HEK293T (cell line): ENCODE results near the gene RPS27L.

Experiments used
- CTCF ChIA-PET: fragments of 350-600 bp; formaldehyde crosslinking; extraction: SDS; loops from one replicate; lab custom pipeline; 2021; ENCODE audit warnings: antibody characterized with exemption, inconsistent platforms; lab: Yijun Ruan, JAX
- POLR2A ChIA-PET: fragments of 350-600 bp; formaldehyde crosslinking; extraction: SDS; loops from one replicate; lab custom pipeline; 2020; ENCODE audit warnings: antibody characterized with exemption, inconsistent platforms; lab: Yijun Ruan, JAX
- DNase-seq: peaks from one replicate; pipeline ENCODE4 v3.0.0; 2012; ENCODE audit warnings: mixed read lengths; ENCODE audit errors: extremely low spot score
- ARNT ChIP-seq: fragments of 450-650 bp; IDR thresholded peaks from 2 replicates; pipeline ENCODE4 v1.6.1; 2017; ENCODE audit warnings: mild to moderate bottlenecking
- BHLHE40 ChIP-seq: fragments of 450-650 bp; IDR thresholded peaks from 2 replicates; pipeline ENCODE4 v1.6.1; 2016; ENCODE audit warnings: mild to moderate bottlenecking, moderate library complexity, borderline replicate concordance
- CTBP1 ChIP-seq: fragments of 450-650 bp; IDR thresholded peaks from 2 replicates; pipeline ENCODE4 v1.6.1; 2016; ENCODE audit warnings: borderline replicate concordance
- ELF4 ChIP-seq: fragments of 450-650 bp; IDR thresholded peaks from 2 replicates; pipeline ENCODE4 v1.6.1; 2017; ENCODE audit warnings: antibody characterized with exemption
- FOXA1 ChIP-seq: fragments of 450-650 bp; IDR thresholded peaks from 2 replicates; pipeline ENCODE4 v1.6.1; 2016; ENCODE audit warnings: mild to moderate bottlenecking
- FOXK2 ChIP-seq: fragments of 450-650 bp; IDR thresholded peaks from 2 replicates; pipeline ENCODE4 v1.6.1; 2016; ENCODE audit warnings: mild to moderate bottlenecking
- FOXM1 ChIP-seq: fragments of 450-650 bp; IDR thresholded peaks from 2 replicates; pipeline ENCODE4 v1.6.1; 2017; ENCODE audit warnings: mild to moderate bottlenecking, borderline replicate concordance
- HDGF ChIP-seq: fragments of 450-650 bp; IDR thresholded peaks from 2 replicates; pipeline ENCODE4 v1.6.1; 2017; ENCODE audit warnings: antibody characterized with exemption, borderline replicate concordance
- L3MBTL2 ChIP-seq: fragments of 450-650 bp; conservative IDR thresholded peaks from 2 replicates; pipeline ENCODE4 v1.6.1; 2016; ENCODE audit warnings: mild to moderate bottlenecking
- LEF1 ChIP-seq: fragments of 450-650 bp; IDR thresholded peaks from 2 replicates; pipeline ENCODE4 v1.6.1; 2017; ENCODE audit warnings: mild to moderate bottlenecking, borderline replicate concordance
- NFRKB ChIP-seq: fragments of 450-650 bp; IDR thresholded peaks from 2 replicates; pipeline ENCODE4 v1.6.1; 2016; ENCODE audit warnings: mild to moderate bottlenecking, moderate library complexity
- PKNOX1 ChIP-seq: fragments of 450-650 bp; IDR thresholded peaks from 2 replicates; pipeline ENCODE4 v1.6.1; 2016
- SP1 ChIP-seq: fragments of 450-650 bp; IDR thresholded peaks from 2 replicates; pipeline ENCODE4 v1.6.1; 2017
- SUZ12 ChIP-seq: fragments of 450-650 bp; IDR thresholded peaks from 2 replicates; pipeline ENCODE4 v1.6.1; 2016; ENCODE audit warnings: mild to moderate bottlenecking
- TARDBP ChIP-seq: fragments of 450-650 bp; IDR thresholded peaks from 2 replicates; pipeline ENCODE4 v1.6.1; 2016
- ZNF384 ChIP-seq: fragments of 450-650 bp; IDR thresholded peaks from 2 replicates; pipeline ENCODE4 v1.6.1; 2016

RPS27L gene

DNA sequence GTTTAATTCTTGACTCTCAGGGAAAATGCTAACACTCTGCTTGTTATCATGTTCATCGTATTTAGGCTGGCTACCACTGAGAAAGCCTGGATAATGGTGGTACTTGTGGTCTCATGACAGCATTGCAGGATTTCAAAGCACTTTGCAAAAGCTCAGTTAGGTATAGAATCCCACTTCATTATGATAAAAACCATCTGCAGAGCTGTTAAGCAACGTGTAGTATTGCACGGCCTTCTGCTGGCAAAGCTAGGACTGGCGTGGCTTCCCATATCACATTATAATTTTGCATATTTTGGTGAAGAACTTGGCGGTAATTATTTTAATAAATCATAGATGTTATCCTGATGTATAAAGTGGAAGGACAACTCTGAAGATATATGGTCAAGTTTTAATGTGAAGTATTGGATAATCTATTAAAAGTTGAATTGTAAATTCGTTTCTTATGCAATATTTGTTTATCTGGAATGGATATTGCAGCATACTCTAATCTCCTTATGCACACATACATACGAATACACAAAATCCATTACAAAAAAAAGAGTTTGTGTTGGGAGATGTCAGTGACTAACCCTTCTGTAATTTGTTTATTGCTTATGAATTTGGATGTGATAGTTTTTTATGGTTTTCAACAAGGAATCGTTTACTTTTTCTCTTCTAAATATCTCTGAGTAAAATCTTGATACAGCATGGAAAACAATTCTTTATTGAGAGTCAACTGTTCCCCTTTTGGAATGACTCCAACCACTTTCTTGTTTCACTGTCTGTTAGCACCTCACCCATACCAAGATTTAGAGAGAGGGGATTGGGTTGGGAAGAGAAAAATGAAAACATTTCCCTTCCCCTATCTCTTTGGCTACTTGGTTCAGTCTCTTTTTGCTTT, 41.3 kb upstream of the RPS27L start:
- ChIA-PET CTCF (no interaction called here), POLR2A (interaction anchor here (1.6 kb wide), 1 partner anchor 10 kb away, joined by 6 read pairs; the partner anchor contains the start of gene RAB8B)
- TF ChIP-seq SUZ12, result no peak
- TF ChIP-seq CTBP1, result no peak
- no peak for TF ChIP-seq PKNOX1
- TF ChIP-seq ZNF384, result no peak
- TF ChIP-seq FOXM1, result no peak
- no peak for TF ChIP-seq LEF1
- TF ChIP-seq L3MBTL2, result no peak
- TF ChIP-seq SP1, result no peak
- TF ChIP-seq ELF4, result no peak
- TF ChIP-seq ARNT, result no peak
- TF ChIP-seq NFRKB, result no peak
- TF ChIP-seq HDGF, result no peak
- TF ChIP-seq FOXK2, result no peak
- no peak for TF ChIP-seq FOXA1
- no peak for TF ChIP-seq BHLHE40
- no peak for TF ChIP-seq TARDBP
- DNase-seq, result no peak

- TF ChIP-seq SUZ12 (no peak), ELF4 (no peak)
- ChIA-PET POLR2A (interaction anchor here (1.6 kb wide), 1 partner anchor 9 kb away, joined by 6 read pairs; the partner anchor contains the start of gene RAB8B), CTCF (no interaction called here)
- DNase-seq, result no peak
Measured at GRCh38 chr15:63197626-63198025, 40.3 kb upstream of the RPS27L start.

DNA sequence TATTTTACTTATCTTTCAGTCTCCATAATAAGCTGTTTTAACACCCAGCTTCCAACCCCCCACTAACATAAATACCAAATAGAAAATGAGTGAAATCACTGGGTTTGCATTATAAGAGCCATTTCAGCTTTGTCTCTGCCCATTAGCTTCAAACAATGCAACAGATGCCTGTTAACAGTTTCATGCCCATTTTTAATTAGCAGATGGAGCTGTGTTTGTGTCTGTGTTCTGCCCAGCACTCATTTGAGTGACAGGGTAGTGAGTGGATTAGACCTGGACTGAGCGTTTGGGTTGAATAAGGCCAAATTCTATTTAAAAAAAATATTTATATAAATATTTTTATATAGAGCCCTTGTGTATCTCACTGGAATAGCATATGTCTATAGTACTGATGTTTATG, 39.6 kb upstream of the RPS27L start:
- POLR2A ChIA-PET, result no interaction called here

GRCh38 chr15:63195569-63196015, 38.3 kb upstream of the RPS27L start:
- no peak for TF ChIP-seq FOXA1
- no peak for TF ChIP-seq BHLHE40
- TF ChIP-seq HDGF, result no peak
- no peak for TF ChIP-seq NFRKB
- no peak for TF ChIP-seq L3MBTL2
- TF ChIP-seq ARNT, result no peak
- no peak for TF ChIP-seq CTBP1
- TF ChIP-seq ZNF384, result no peak
- no peak for TF ChIP-seq ELF4
- TF ChIP-seq LEF1, result no peak
- TF ChIP-seq FOXM1, result no peak
- TF ChIP-seq TARDBP, result no peak
- TF ChIP-seq SUZ12, result no peak
- TF ChIP-seq SP1, result no peak
- no peak for TF ChIP-seq PKNOX1
- TF ChIP-seq FOXK2, result no peak

More for the DNA sequence above, 39.6 kb upstream of the RPS27L start:
- TF ChIP-seq FOXM1, result no peak
- no peak for TF ChIP-seq BHLHE40
- no peak for TF ChIP-seq CTBP1
- no peak for TF ChIP-seq PKNOX1
- TF ChIP-seq SP1, result no peak
- TF ChIP-seq FOXK2, result no peak
- TF ChIP-seq LEF1, result no peak
- no peak for TF ChIP-seq ARNT
- no peak for TF ChIP-seq FOXA1
- TF ChIP-seq SUZ12, result no peak
- TF ChIP-seq L3MBTL2, result no peak
- TF ChIP-seq TARDBP, result no peak
- no peak for TF ChIP-seq ZNF384
- TF ChIP-seq NFRKB, result no peak
- TF ChIP-seq HDGF, result no peak
- TF ChIP-seq ELF4, result no peak
- DNase-seq, result no peak
- CTCF ChIA-PET, result no interaction called here

DNA sequence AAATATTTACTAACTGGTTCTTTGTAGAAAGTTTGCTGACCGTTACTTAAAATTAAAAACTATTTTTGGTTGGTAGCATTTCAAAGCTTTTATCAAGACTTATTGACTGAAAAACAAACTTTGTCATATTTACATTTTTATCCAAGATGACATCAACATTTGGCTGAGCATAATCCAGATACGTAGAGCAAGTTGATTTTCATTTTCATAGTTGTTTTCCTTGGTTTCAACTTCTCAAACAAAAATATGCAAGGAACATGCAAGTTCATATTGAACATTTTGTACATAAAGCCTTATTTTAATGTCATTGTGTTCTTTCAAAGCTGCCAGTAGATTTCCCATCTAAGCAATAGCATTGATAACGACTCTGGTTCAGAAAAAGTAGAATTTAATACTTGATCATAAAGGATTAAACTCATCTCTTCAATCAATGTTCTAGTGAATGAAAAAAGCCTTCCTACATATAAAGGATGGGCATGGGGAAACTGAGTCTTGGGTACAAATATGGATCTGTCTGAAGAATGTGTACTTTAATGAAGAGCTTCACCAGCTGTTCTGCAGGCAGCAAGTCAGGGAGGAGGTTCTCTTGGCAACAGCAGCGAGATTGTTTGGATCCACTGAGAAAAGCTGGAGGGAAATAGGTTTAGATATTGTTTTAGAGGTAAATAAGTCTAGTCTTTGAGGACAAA, 37.7 kb upstream of the RPS27L start:
- CTCF ChIA-PET, result interaction anchor here (0.6 kb wide), 1 partner anchor 1195 kb away, joined by 3 read pairs; no protein-coding TSS in a partner anchor
- DNase-seq, result no peak
- POLR2A ChIA-PET, result interaction anchor here (0.8 kb wide), 1 partner anchor 38 kb away, joined by 3 read pairs; the partner anchor contains the start of gene RPS27L
- TF ChIP-seq LEF1, result no peak
- TF ChIP-seq TARDBP, result no peak
- TF ChIP-seq SUZ12, result no peak
- TF ChIP-seq BHLHE40, result no peak
- TF ChIP-seq PKNOX1, result no peak
- TF ChIP-seq CTBP1, result no peak

More at GRCh38 chr15:63195569-63196015, 38.3 kb upstream of the RPS27L start:
- no peak for DNase-seq
- ChIA-PET POLR2A (no interaction called here), CTCF (interaction anchor here (0.6 kb wide), 1 partner anchor 1195 kb away, joined by 3 read pairs; no protein-coding TSS in a partner anchor)
